Measurements from ENCODE around the gene OR51F2.

GRCh38 chr11:4797206-4797605, 23.9 kb upstream of the OR51F2 start:
- TF ChIP-seq HDGF (IDR thresholded peaks at IDR 0.05; ENCODE audit: borderline replicate concordance) (no peak), NFRKB (IDR thresholded peaks at IDR 0.05) (no peak), ZNF384 (IDR thresholded peaks at IDR 0.05) (no peak), FOXK2 (IDR thresholded peaks at IDR 0.05) (no peak), PKNOX1 (IDR thresholded peaks at IDR 0.05) (no peak), SUZ12 (IDR thresholded peaks at IDR 0.05) (no peak), FOXA1 (IDR thresholded peaks at IDR 0.05) (no peak), ARNT (IDR thresholded peaks at IDR 0.05) (no peak), TARDBP (IDR thresholded peaks at IDR 0.05) (no peak), ELF4 (IDR thresholded peaks at IDR 0.05) (no peak)

All from HEK293T (cell line).